ENCODE data around the gene AMBP.

DNA sequence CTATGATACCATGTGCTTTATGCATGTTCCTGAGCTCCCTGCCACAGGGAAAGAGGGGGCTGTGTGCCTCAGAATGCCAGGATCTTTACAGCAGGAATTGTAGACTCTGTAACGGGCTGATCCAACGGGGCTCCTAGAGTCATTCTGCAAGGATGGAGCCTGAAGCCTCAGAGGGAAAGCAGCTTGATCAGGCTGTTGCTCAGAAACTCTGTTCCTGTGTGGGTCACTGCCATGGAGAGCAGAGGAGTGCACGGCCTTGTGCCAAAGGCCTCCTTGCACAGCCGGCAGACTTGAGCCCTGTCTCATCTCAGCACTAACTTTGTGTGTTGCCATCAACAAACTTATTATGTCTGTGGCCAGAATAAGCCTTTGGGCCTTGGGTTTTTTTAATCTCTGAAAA lies 51.8 kb downstream of the AMBP start:
- TF ChIP-seq, protein P1, sequence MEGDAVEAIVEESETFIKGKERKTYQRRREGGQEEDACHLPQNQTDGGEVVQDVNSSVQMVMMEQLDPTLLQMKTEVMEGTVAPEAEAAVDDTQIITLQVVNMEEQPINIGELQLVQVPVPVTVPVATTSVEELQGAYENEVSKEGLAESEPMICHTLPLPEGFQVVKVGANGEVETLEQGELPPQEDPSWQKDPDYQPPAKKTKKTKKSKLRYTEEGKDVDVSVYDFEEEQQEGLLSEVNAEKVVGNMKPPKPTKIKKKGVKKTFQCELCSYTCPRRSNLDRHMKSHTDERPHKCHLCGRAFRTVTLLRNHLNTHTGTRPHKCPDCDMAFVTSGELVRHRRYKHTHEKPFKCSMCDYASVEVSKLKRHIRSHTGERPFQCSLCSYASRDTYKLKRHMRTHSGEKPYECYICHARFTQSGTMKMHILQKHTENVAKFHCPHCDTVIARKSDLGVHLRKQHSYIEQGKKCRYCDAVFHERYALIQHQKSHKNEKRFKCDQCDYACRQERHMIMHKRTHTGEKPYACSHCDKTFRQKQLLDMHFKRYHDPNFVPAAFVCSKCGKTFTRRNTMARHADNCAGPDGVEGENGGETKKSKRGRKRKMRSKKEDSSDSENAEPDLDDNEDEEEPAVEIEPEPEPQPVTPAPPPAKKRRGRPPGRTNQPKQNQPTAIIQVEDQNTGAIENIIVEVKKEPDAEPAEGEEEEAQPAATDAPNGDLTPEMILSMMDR (IDR thresholded peaks at IDR 0.05), result no peak
- TF ChIP-seq POLR2AphosphoS5 (IDR thresholded peaks at IDR 0.05), result no peak

Data from esophagus muscularis mucosa (tissue), 3 donors.